ENCODE data around the gene FBXO46. TPM values are rescaled to one million over a fixed set of nuclear protein-coding genes. Genes with fewer than 3 reads are reported as not detected.

Gene FBXO46
- polyA plus RNA-seq, 2 of the 4 experiments (the other 2 are of a cell fraction): 4.9 to 12.7 TPM

- ChIA-PET POLR2A (interaction anchor here (1.2 kb wide), 1 partner anchor 69 kb away, joined by 3 read pairs; the partner anchor contains the start of gene QPCTL), CTCF (interaction anchor here (1.8 to 74.3 kb wide), 5 partner anchors 6 to 69 kb away, joined by 6 to 2204 read pairs (median 96); partner anchors contain the start of genes DMPK, DMWD, QPCTL and RSPH6A)
- no peak for ATAC-seq
- no peak for FAIRE-seq
- no peak for DNase-seq (ENCODE audit: low read depth in 1 of 2, low spot score in 1 of 2)
- Histone ChIP-seq H3K9me3 (no peaks in the 10 kb centered on the region), H3K4me1 (peaks cover 8% of the 10 kb centered on the region), H3K4me3 (no peak overlapping the region), H3K27ac (no peak overlapping the region), H3K4me2 (no peak overlapping the region)
- 82% methylated on average over 17 of the region's 17 CpGs for WGBS (ENCODE audit: missing lambda C conversion rate)
- TF ChIP-seq ESRRA (IDR thresholded peaks at IDR 0.05; ENCODE audit: borderline replicate concordance, low read length) (no peak), HOXA7 (CRISPR knock-in tag; IDR thresholded peaks at IDR 0.05) (no peak), CBX8 (IDR thresholded peaks at IDR 0.05) (no peak), TFCP2L1 (CRISPR knock-in tag; IDR thresholded peaks at IDR 0.05) (no peak), MYC (IDR thresholded peaks at IDR 0.05; ENCODE audit: borderline replicate concordance, low read length) (no peak), NFE2L2 (conservative IDR thresholded peaks at IDR 0.05; ENCODE audit: low read length) (no peak), NPAS2 (CRISPR knock-in tag; IDR thresholded peaks at IDR 0.05; ENCODE audit: borderline replicate concordance) (no peak), MAFK (IDR thresholded peaks at IDR 0.05; ENCODE audit: partially characterized antibody) (no peak), RNF2 (IDR thresholded peaks at IDR 0.05; ENCODE audit: borderline replicate concordance, low read depth) (no peak), POLR2AphosphoS2 (conservative IDR thresholded peaks at IDR 0.05; ENCODE audit: low read length) (no peak), FOXS1 (CRISPR knock-in tag; IDR thresholded peaks at IDR 0.05) (no peak), POLR2A (IDR thresholded peaks at IDR 0.05; ENCODE audit: low read length) (no peak), RCOR1 (IDR thresholded peaks at IDR 0.05; ENCODE audit: low read depth, low read length) (no peak), EP300 (IDR thresholded peaks at IDR 0.05) (no peak), PHF8 (IDR thresholded peaks at IDR 0.05; ENCODE audit: borderline replicate concordance, low read depth) (no peak), RFX5 (IDR thresholded peaks at IDR 0.05) (no peak), FOSL2 (IDR thresholded peaks at IDR 0.05) (no peak), FOSL2 (CRISPR knock-in tag; IDR thresholded peaks at IDR 0.05) (no peak), USF2 (IDR thresholded peaks at IDR 0.05) (no peak), JUNB (IDR thresholded peaks at IDR 0.05) (no peak)
- TF ChIP-seq, protein P1, sequence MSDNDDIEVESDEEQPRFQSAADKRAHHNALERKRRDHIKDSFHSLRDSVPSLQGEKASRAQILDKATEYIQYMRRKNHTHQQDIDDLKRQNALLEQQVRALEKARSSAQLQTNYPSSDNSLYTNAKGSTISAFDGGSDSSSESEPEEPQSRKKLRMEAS (IDR thresholded peaks at IDR 0.05): no peak
Measured at GRCh38 chr19:45761714-45762113, 31.0 kb upstream of the FBXO46 start.

- Histone ChIP-seq H3K4me2 (no peak overlapping the region), H3K27ac (no peak overlapping the region), H3K9me3 (no peaks in the 10 kb centered on the region), H3K4me3 (no peak overlapping the region), H3K4me1 (no peaks in the 10 kb centered on the region)
- CTCF ChIA-PET: interaction anchor here (0.7 to 74.3 kb wide), 7 partner anchors 9 to 66 kb away, joined by 3 to 2204 read pairs (median 68); partner anchors contain the start of genes DMPK, DMWD, FBXO46 and QPCTL
- no peak for FAIRE-seq
- no peak for DNase-seq (ENCODE audit: low read depth in 1 of 2, low spot score in 1 of 2)
- TF ChIP-seq NR3C1 (IDR thresholded peaks at IDR 0.05) (no peak), CBX8 (IDR thresholded peaks at IDR 0.05) (no peak), MAFK (IDR thresholded peaks at IDR 0.05; ENCODE audit: partially characterized antibody) (no peak)
- TF ChIP-seq, protein P1 (IDR thresholded peaks at IDR 0.05): no peak
- WGBS (ENCODE audit: missing lambda C conversion rate): 65% methylated on average over 7 of the region's 9 CpGs
- POLR2A ChIA-PET: interaction anchor here (1.6 kb wide), 1 partner anchor 10 kb away, joined by 4 read pairs; the partner anchor contains the start of gene SIX5
- ATAC-seq: no peak; a peak in 1 of 6 replicates
Measured at GRCh38 chr19:45758921-45759320, 28.2 kb upstream of the FBXO46 start.

DNA sequence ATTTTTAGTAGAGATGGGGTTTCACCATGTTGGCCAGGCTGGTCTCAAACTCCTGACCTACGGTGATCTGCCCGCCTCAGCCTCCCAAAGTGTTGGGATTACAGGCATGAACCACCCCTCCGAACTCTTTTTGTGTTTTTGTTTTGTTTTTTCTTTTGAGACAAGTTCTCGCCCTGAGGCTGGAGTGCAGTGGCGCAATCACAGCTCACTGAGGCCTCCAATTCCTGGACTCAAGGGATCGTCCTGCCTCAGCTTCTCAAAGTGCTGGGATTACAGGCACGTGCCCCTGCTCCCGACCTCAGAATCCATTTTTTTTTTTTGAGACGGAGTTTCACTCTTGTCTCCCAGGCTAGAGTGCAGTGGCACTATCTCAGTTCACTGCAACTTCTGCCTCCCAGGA lies 27.0 kb upstream of the FBXO46 start:
- WGBS (ENCODE audit: missing lambda C conversion rate): 79% methylated on average over 9 of the region's 9 CpGs
- ChIA-PET POLR2A (interaction anchor here (1.0 kb wide), 1 partner anchor 41 kb away, joined by 3 read pairs; no protein-coding TSS in a partner anchor), CTCF (interaction anchor here (1.0 to 74.3 kb wide), 5 partner anchors 10 to 65 kb away, joined by 3 to 2204 read pairs (median 96); partner anchors contain the start of genes DMPK, DMWD, QPCTL and RSPH6A)
- ATAC-seq (no peak), FAIRE-seq (no peak), DNase-seq (ENCODE audit: low read depth in 1 of 2, low spot score in 1 of 2) (no peak)
- Histone ChIP-seq H3K4me2 (no peak overlapping the region), H3K4me1 (0 out of 3 replicates have a peak, but pooled peaks cover 3% of the 10 kb centered on the region), H3K4me3 (no peak overlapping the region), H3K9me3 (no peaks in the 10 kb centered on the region), H3K27ac (no peak overlapping the region)
- TF ChIP-seq CEBPB (IDR thresholded peaks at IDR 0.05): 0 out of 4 replicates have a peak, but pooled peaks of 1 of the 2 experiments have one; percentile 17
- TF ChIP-seq REST (IDR thresholded peaks at IDR 0.05): no peak
